ENCODE data around the gene ABTB2. TPM values are rescaled to one million over a fixed set of nuclear protein-coding genes. Genes with fewer than 3 reads are reported as not detected.

ABTB2 gene
- total RNA-seq, 1 experiment from 2014 or later: not detected

DNA sequence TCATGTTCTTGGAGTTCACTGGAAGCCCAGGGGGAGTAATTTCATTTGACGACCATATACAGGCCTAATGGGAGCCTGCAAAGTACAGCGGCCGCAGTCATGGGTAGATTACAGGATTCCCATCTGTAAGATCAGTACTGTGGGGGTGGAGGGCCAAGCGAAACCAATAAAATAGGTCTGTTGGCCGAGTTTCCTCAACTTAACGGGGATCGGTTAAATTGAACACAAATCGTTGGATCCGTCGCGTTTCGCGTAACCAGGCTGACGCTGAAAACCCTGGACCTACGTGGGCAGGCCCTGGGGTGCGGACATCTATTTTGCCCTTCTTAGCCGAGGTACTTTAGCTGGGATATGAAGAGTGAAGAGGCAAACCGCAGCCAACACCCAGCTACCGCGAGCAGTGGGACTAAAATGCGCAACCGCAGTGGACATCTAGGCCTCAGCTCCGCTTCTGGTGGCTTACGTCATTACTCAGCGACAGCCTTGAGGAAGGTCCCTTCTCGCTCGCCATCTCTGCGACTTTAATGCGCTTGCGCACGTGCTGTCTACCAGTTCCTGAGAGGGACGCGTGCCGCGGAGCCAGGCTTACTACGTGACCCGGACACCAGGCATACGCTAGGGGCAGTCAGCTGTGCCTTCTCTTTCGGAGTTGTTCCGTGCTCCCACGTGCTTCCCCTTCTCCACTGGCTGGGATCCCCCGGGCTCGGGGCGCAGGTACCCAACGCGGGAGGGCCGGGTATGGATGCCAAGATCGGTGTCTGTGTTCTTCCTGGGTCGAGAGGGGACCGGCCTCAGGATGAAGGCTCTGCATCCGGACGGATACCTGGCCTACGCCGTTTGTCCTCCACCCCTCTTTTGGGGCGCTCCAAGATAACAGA, 252.5 kb downstream of the ABTB2 start, which contains the start of gene NAT10:
TSS of gene NAT10 (plus strand) at position 551 of the 878 bp plus-strand sequence. CDS start 2,597 bp downstream, outside the sequence.
- Histone ChIP-seq H3K27me3 (ENCODE audit: low read length) (no peaks in the 10 kb centered on the region), H4K20me1 (ENCODE audit: insufficient read depth, low read depth, low read length) (no peaks in the 10 kb centered on the region), H3K4me3 (ENCODE audit: low read length) (peak within 1 kb of the TSS; percentile 89), H3K9me2 (replicated peaks; ENCODE audit: insufficient read depth, low read length) (no peaks in the 10 kb centered on the region), H2AFZ (ENCODE audit: low read length) (peak within 1 kb of the TSS; percentile 44; the same call in 1 of the 2 replicates), H3K27ac (ENCODE audit: low read length) (peak within 1 kb of the TSS; percentile 91), H3K36me3 (ENCODE audit: insufficient read depth, low read length) (peaks cover 39% of the 10 kb centered on the region; the same call in 1 of the 2 replicates), H3K4me2 (ENCODE audit: low read depth, low read length, poor library complexity, severe bottlenecking) (peak within 1 kb of the TSS; percentile 99), H3K79me2 (ENCODE audit: low read length) (peaks cover 49% of the 10 kb centered on the region), H3K9me3 (ENCODE audit: low read length) (no peaks in the 10 kb centered on the region), H3K9ac (ENCODE audit: low read length) (peak within 1 kb of the TSS; percentile 87), H3K4me1 (ENCODE audit: low read length) (peaks cover 58% of the 10 kb centered on the region)
- peak; percentile 99 for DNase-seq

DNA sequence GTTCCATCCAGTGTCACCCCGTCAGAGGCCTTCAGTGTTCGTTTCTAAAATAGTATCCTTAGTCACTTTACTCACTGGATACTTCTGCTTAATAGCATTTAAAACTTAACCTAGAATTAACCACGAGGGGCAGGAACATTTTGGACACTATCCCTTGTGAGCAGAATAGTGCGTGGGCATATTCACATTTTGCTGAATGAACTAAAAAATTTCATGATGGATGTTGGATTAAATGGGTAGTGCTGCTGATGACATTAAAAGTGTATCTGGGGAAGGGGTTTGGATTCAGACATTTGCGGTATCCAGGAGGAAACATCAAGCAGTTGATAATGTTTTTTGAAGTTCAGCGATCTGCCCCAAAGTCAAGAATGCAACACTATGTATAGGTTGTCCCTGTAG, 253.1 kb downstream of the ABTB2 start:
- H2AFZ ChIP-seq (ENCODE audit: low read length): no peak overlapping the region
- no peak for DNase-seq
- H3K79me2 ChIP-seq (ENCODE audit: low read length): peaks cover 42% of the 10 kb centered on the region
- no peaks in the 10 kb centered on the region for H3K27me3 ChIP-seq (ENCODE audit: low read length)
- H3K4me3 ChIP-seq (ENCODE audit: low read length): peak overlapping the region; percentile 89
- no peaks in the 10 kb centered on the region for H4K20me1 ChIP-seq (ENCODE audit: insufficient read depth, low read depth, low read length)
- H3K9ac ChIP-seq (ENCODE audit: low read length): peak overlapping the region; percentile 87
- H3K36me3 ChIP-seq (ENCODE audit: insufficient read depth, low read length): peaks cover 41% of the 10 kb centered on the region; the same call in 1 of the 2 replicates
- no peaks in the 10 kb centered on the region for H3K9me3 ChIP-seq (ENCODE audit: low read length)
- peaks cover 64% of the 10 kb centered on the region for H3K4me1 ChIP-seq (ENCODE audit: low read length)
- peak overlapping the region; percentile 99 for H3K4me2 ChIP-seq (ENCODE audit: low read depth, low read length, poor library complexity, severe bottlenecking)
- no peaks in the 10 kb centered on the region for H3K9me2 ChIP-seq (replicated peaks; ENCODE audit: insufficient read depth, low read length)
- H3K27ac ChIP-seq (ENCODE audit: low read length): peak overlapping the region; percentile 91

Small RNA genes within 50 kb of the gene (small RNA-seq; reads per million reads assigned to genes)
- gene AL035079.1: not detected
- gene RF00019: not detected

Other genes starting within 250 kb of the ABTB2 start
- gene CAT, start 80.9 kb upstream of the ABTB2 start, total RNA-seq (2014; rRNA removed; shearing (Covaris generic); ENCODE audit: low replicate concordance): 27.2 and 47.9 TPM in 2 replicates
- gene ELF5, start 155.8 kb upstream of the ABTB2 start, total RNA-seq (2014; rRNA removed; shearing (Covaris generic); ENCODE audit: low replicate concordance): not detected in 2 replicates